OCI-LY7 (cell line): Measurements from ENCODE around the gene MAB21L1.

ENCODE experiments used
- CTCF ChIP-seq: fragments of 200-600 bp; sonication (generic); conservative IDR thresholded peaks from 2 replicates; pipeline ENCODE4 v1.5.1; 2014; ENCODE audit warnings: mild to moderate bottlenecking, antibody characterized with exemption, low read length, moderate library complexity, mixed read lengths
- EZH2phosphoT487 ChIP-seq: fragments of 200-600 bp; sonication (generic); IDR thresholded peaks from 2 replicates; pipeline ENCODE4 v1.6.1; 2018; ENCODE audit warnings: low read depth, borderline replicate concordance, mild to moderate bottlenecking, mixed run types, antibody characterized with exemption, low read length, moderate library complexity, mixed read lengths

- TF ChIP-seq CTCF (no peak), EZH2phosphoT487 (no peak)
Measured at GRCh38 chr13:35448465-35448864, 28.0 kb downstream of the MAB21L1 start.
